Parathyroid adenoma (tissue), 2 donors: Measurements from ENCODE around the gene PLCG2.
"Not testable (repeated sequence)": the region's sequence is repeated elsewhere in the genome, so short reads cannot be mapped to it uniquely, and the experiment has no call there.

ENCODE experiments used
- H2AFZ ChIP-seq: fragments of 300-600 bp; sonication (generic); one replicate; pipeline ENCODE4 v1.7.0; 2017; ENCODE audit warnings: antibody characterized with exemption, mild to moderate bottlenecking
- H3K27ac ChIP-seq: fragments of 300-600 bp; sonication (generic); one replicate; pipeline ENCODE4 v1.7.0; 2017
- H3K27me3 ChIP-seq: fragments of 300-600 bp; sonication (generic); one replicate; pipeline ENCODE4 v1.7.0; 2017; ENCODE audit warnings: low read length; ENCODE audit not compliant: control insufficient read depth, insufficient read depth
- H3K36me3 ChIP-seq: fragments of 300-600 bp; sonication (generic); one replicate; pipeline ENCODE4 v1.7.0; 2017; ENCODE audit warnings: low read length; ENCODE audit not compliant: control insufficient read depth, insufficient read depth
- H3K4me1 ChIP-seq: fragments of 300-600 bp; sonication (generic); one replicate; pipeline ENCODE4 v1.7.0; 2017; ENCODE audit warnings: control low read depth
- H3K4me2 ChIP-seq: fragments of 300-600 bp; sonication (generic); one replicate; pipeline ENCODE4 v1.7.0; 2017; ENCODE audit warnings: low read length
- H3K4me3 ChIP-seq: fragments of 300-600 bp; sonication (generic); one replicate; pipeline ENCODE4 v1.7.0; 2017; ENCODE audit warnings: low read depth, low read length
- H3K79me2 ChIP-seq: fragments of 300-600 bp; sonication (generic); one replicate; pipeline ENCODE4 v1.7.0; 2017; ENCODE audit warnings: control low read depth
- H3K9ac ChIP-seq: fragments of 300-600 bp; sonication (generic); one replicate; pipeline ENCODE4 v1.7.0; 2017; ENCODE audit warnings: mild to moderate bottlenecking
- H3K9me3 ChIP-seq: fragments of 300-600 bp; sonication (generic); one replicate; pipeline ENCODE4 v1.7.0; 2017; ENCODE audit warnings: low read length; ENCODE audit not compliant: control insufficient read depth
- TF ChIP-seq, protein P1 (sequence below): fragments of 300-600 bp; sonication (generic); IDR thresholded peaks from one replicate; pipeline ENCODE4 v1.7.0; 2017; ENCODE audit warnings: antibody characterized with exemption, mild to moderate bottlenecking
- donor health status: primary hyperparathyroidism.

PLCG2 gene

DNA sequence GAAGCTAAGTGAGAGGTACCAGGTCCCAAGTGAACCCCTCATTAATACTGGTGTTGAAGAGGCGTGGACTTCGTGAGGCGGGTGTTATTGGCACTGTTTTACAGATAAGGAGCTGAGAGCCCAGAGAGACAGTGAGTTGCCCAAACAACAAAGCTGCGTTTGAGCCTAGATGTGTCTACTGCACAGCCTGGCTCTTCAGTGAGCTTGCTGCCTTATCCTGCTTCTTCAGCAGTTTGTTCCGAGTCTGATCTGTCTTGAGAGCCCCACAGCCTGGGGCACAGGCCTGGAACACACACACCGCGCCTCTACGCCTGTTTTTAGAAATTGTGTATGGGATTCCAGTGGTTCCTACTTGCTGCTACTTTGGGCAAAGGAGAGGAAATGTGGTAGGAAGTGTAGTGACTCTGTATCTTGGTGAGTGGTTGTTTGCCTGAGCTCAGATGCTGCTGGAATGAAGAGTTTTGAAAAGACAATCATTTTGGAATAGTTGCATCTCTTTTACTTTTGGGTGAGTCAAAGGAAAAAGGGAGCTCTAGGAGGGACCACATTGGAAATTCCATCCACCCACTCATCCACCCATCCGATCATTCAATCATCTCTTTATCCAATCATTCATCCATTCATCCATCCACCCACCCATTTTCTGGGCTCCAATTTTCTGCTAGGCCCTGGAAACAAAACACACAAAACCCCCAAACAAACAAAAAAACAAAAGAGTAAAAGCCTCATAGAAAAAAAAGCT is 22.3 kb upstream of the PLCG2 start:
- H3K9ac ChIP-seq: no peak overlapping the region
- H3K27ac ChIP-seq: peak overlapping the region; percentile 35
- H3K4me2 ChIP-seq: no peak overlapping the region
- H3K27me3 ChIP-seq: no peaks in the 10 kb centered on the region
- no peaks in the 10 kb centered on the region for H3K4me1 ChIP-seq
- no peak overlapping the region for H2AFZ ChIP-seq
- no peaks in the 10 kb centered on the region for H3K79me2 ChIP-seq
- H3K4me3 ChIP-seq: no peak overlapping the region
- no peaks in the 10 kb centered on the region for H3K36me3 ChIP-seq
- no peaks in the 10 kb centered on the region for H3K9me3 ChIP-seq
- TF ChIP-seq, protein P1, sequence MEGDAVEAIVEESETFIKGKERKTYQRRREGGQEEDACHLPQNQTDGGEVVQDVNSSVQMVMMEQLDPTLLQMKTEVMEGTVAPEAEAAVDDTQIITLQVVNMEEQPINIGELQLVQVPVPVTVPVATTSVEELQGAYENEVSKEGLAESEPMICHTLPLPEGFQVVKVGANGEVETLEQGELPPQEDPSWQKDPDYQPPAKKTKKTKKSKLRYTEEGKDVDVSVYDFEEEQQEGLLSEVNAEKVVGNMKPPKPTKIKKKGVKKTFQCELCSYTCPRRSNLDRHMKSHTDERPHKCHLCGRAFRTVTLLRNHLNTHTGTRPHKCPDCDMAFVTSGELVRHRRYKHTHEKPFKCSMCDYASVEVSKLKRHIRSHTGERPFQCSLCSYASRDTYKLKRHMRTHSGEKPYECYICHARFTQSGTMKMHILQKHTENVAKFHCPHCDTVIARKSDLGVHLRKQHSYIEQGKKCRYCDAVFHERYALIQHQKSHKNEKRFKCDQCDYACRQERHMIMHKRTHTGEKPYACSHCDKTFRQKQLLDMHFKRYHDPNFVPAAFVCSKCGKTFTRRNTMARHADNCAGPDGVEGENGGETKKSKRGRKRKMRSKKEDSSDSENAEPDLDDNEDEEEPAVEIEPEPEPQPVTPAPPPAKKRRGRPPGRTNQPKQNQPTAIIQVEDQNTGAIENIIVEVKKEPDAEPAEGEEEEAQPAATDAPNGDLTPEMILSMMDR: no peak

DNA sequence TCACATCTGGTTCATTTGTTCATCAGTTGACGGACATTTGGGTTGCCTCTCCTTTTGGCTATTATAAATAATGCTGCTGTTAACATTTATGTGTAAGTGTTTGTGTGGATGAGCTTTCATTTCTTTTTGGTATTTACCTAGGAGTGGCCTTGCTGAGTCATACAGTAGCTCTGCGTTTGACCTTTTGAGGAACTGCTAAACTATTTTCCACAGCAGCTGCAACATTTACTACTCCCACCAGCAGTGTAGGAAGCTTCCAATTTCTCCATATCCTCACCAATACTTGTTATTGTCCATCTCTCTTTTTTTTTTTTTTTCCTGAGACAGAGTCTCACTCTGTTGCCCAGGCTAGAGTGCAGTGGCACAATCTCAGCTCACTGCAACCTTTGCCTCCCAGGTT is 20.7 kb upstream of the PLCG2 start:
- Histone ChIP-seq H2AFZ (no peak overlapping the region), H3K4me2 (no peak overlapping the region), H3K9me3 (no peaks in the 10 kb centered on the region), H3K79me2 (no peaks in the 10 kb centered on the region), H3K4me3 (no peak overlapping the region), H3K4me1 (no peaks in the 10 kb centered on the region), H3K9ac (no peak overlapping the region), H3K36me3 (no peaks in the 10 kb centered on the region), H3K27ac (no peak overlapping the region), H3K27me3 (no peaks in the 10 kb centered on the region)
- TF ChIP-seq, protein P1: no peak

GRCh38 chr16:81762322-81762721 is 16.8 kb upstream of the PLCG2 start:
- not testable (repeated sequence) for H3K4me3 ChIP-seq, H3K9me3 ChIP-seq, H3K4me1 ChIP-seq, H3K27ac ChIP-seq, H3K79me2 ChIP-seq, H3K9ac ChIP-seq, H2AFZ ChIP-seq, H3K4me2 ChIP-seq, H3K36me3 ChIP-seq, H3K27me3 ChIP-seq

- no peak overlapping the region for H3K4me2 ChIP-seq
- H3K9ac ChIP-seq: no peak overlapping the region
- no peak overlapping the region for H3K27ac ChIP-seq
- TF ChIP-seq, protein P1: no peak
- no peak overlapping the region for H2AFZ ChIP-seq
- H3K4me3 ChIP-seq: no peak overlapping the region
- H3K79me2 ChIP-seq: no peaks in the 10 kb centered on the region
- no peaks in the 10 kb centered on the region for H3K4me1 ChIP-seq
- H3K9me3 ChIP-seq: no peaks in the 10 kb centered on the region
- H3K36me3 ChIP-seq: no peaks in the 10 kb centered on the region
- no peaks in the 10 kb centered on the region for H3K27me3 ChIP-seq
Measured at GRCh38 chr16:81765111-81765919, 13.8 kb upstream of the PLCG2 start.

- no peaks in the 10 kb centered on the region for H3K27me3 ChIP-seq
- no peak overlapping the region for H3K4me2 ChIP-seq
- H3K36me3 ChIP-seq: no peaks in the 10 kb centered on the region
- H3K4me1 ChIP-seq: no peaks in the 10 kb centered on the region
- H3K9ac ChIP-seq: no peak overlapping the region
- no peak overlapping the region for H3K27ac ChIP-seq
- no peaks in the 10 kb centered on the region for H3K79me2 ChIP-seq
- TF ChIP-seq, protein P1: no peak
- no peak overlapping the region for H2AFZ ChIP-seq
- no peak overlapping the region for H3K4me3 ChIP-seq
- no peaks in the 10 kb centered on the region for H3K9me3 ChIP-seq
Measured at GRCh38 chr16:81765969-81766368, 13.1 kb upstream of the PLCG2 start.
